ENCODE measurements around the gene GDF2.

GDF2 gene

GRCh38 chr10:47329855-47330254 lies 7.6 kb downstream of the GDF2 start:
- Mint-ChIP-seq H3K36me3 (ENCODE audit: low read depth) (no peaks in the 10 kb centered on the region), H3K4me1 (no peaks in the 10 kb centered on the region), H3K4me3 (no peak overlapping the region), H3K27ac (no peak overlapping the region), H3K27me3 (peaks cover 2% of the 10 kb centered on the region), H3K9me3 (no peaks in the 10 kb centered on the region)
- no peak for DNase-seq
- no peak for ATAC-seq

DNA sequence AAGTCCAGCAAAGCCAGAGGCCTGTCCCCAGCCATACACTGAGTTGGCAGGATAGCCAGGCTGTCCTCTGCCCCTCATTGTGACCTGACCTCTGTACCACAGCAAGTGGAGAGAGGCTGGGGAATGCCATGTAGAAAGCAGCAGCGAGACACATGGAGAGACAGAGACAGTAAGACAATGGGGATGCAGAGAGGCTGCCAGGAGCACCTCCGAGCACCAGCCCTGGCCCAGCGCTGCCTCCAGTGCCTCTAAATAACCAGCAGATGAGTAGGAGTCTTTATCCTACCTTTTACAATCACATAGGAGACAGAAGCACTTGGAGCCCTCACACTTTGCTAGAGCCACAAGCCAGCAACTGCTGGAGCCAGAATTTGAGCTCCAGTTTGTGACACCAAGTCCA lies 8.1 kb downstream of the GDF2 start:
- Mint-ChIP-seq H3K36me3 (ENCODE audit: low read depth) (no peaks in the 10 kb centered on the region), H3K4me1 (no peaks in the 10 kb centered on the region), H3K27ac (no peak overlapping the region), H3K9me3 (no peaks in the 10 kb centered on the region), H3K4me3 (no peak overlapping the region), H3K27me3 (peaks cover 2% of the 10 kb centered on the region)
- ATAC-seq (no peak), DNase-seq (no peak)

- DNase-seq (no peak), ATAC-seq (no peak)
- Mint-ChIP-seq H3K27ac (no peak overlapping the region), H3K9me3 (no peaks in the 10 kb centered on the region), H3K4me3 (no peak overlapping the region), H3K4me1 (no peaks in the 10 kb centered on the region), H3K36me3 (ENCODE audit: low read depth) (no peaks in the 10 kb centered on the region), H3K27me3 (peaks cover 2% of the 10 kb centered on the region)
Observed at GRCh38 chr10:47330804-47331203, 8.6 kb downstream of the GDF2 start.

DNA sequence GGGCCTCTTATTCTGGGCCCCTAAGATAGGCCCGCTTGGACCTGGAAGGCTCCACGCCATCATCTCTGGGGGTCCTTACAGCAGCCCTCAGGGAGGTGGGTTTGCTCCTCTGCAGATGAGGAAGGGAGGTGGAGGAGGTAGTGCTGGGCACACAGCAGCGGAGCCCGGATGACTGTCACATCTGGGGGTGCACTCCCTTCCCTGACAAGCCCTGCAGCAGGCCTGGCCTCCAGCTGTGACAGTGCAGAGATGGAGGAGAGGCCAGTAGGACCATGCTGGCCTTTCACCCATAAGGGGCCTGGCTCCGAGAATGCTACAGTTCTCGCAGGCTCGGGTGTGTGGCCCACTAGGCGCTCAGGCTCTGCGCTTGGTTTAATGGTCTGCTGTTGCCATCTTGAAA lies 9.2 kb downstream of the GDF2 start:
- Mint-ChIP-seq H3K27me3 (peaks cover 2% of the 10 kb centered on the region), H3K4me1 (no peaks in the 10 kb centered on the region), H3K9me3 (no peaks in the 10 kb centered on the region), H3K4me3 (no peak overlapping the region), H3K36me3 (ENCODE audit: low read depth) (no peaks in the 10 kb centered on the region), H3K27ac (no peak overlapping the region)
- no peak for ATAC-seq
- DNase-seq, result no peak

DNA sequence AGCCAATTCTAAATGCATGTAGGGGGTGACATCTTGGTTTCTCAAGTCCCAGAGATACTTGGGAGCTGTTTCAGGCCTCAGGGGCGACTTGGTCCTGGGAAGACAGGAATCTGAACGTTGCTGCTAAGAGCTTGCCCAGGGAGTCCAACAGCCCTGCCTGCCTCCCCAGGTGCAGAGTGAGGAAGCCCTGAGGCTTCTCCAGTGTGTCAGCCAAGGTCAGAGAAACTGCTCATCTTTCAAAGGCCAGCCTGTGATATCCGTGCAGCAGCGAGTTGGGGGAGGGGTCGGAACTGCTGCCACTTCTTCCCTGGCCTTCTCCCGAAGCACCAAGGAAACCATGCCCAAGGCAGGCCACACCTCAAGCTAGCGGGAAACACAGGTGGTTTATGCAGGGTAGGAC lies 9.7 kb downstream of the GDF2 start:
- H3K9me3 Mint-ChIP-seq, result no peaks in the 10 kb centered on the region
- no peak overlapping the region for H3K27ac Mint-ChIP-seq
- ATAC-seq (no peak), DNase-seq (no peak)
- H3K36me3 Mint-ChIP-seq (ENCODE audit: low read depth), result no peaks in the 10 kb centered on the region
- H3K4me3 Mint-ChIP-seq, result no peak overlapping the region
- no peaks in the 10 kb centered on the region for H3K4me1 Mint-ChIP-seq
- peaks cover 2% of the 10 kb centered on the region for H3K27me3 Mint-ChIP-seq

GRCh38 chr10:47332371-47332770 lies 10.1 kb downstream of the GDF2 start:
- no peak overlapping the region for H3K4me3 Mint-ChIP-seq
- H3K4me1 Mint-ChIP-seq, result no peaks in the 10 kb centered on the region
- no peak for DNase-seq
- H3K27me3 Mint-ChIP-seq, result peaks cover 2% of the 10 kb centered on the region
- H3K9me3 Mint-ChIP-seq, result no peaks in the 10 kb centered on the region
- H3K27ac Mint-ChIP-seq, result no peak overlapping the region
- ATAC-seq, result no peak
- H3K36me3 Mint-ChIP-seq (ENCODE audit: low read depth), result no peaks in the 10 kb centered on the region

DNA sequence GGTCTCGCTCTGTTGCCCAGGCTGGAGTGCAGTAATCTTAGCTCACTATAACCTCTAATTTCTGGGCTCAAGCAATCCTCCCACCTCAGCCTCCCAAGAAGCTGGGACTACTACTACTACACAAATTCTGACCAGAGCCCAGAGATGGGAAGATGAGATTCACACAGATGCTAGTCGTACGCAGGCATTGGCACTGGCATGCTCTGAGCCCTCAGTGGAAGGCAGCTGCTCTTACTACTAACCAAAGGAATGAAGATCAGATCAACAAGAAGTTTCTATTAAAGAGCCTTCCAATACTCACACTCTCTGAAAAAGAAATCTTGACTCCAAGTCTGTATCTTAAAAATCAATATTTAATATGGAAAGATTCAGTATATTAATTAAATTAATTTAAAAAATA lies 10.7 kb downstream of the GDF2 start:
- no peaks in the 10 kb centered on the region for H3K9me3 Mint-ChIP-seq
- H3K4me1 Mint-ChIP-seq, result no peaks in the 10 kb centered on the region
- H3K36me3 Mint-ChIP-seq (ENCODE audit: low read depth), result no peaks in the 10 kb centered on the region
- no peak overlapping the region for H3K27ac Mint-ChIP-seq
- ATAC-seq, result no peak
- peaks cover 2% of the 10 kb centered on the region for H3K27me3 Mint-ChIP-seq
- DNase-seq, result no peak
- no peak overlapping the region for H3K4me3 Mint-ChIP-seq

GRCh38 chr10:47333532-47333931 lies 11.3 kb downstream of the GDF2 start:
- H3K27ac Mint-ChIP-seq, result no peak overlapping the region
- no peaks in the 10 kb centered on the region for H3K36me3 Mint-ChIP-seq (ENCODE audit: low read depth)
- no peak for DNase-seq
- no peaks in the 10 kb centered on the region for H3K4me1 Mint-ChIP-seq
- H3K9me3 Mint-ChIP-seq, result no peaks in the 10 kb centered on the region
- peaks cover 2% of the 10 kb centered on the region for H3K27me3 Mint-ChIP-seq
- H3K4me3 Mint-ChIP-seq, result no peak overlapping the region
- no peak for ATAC-seq

- Mint-ChIP-seq H3K27me3 (peaks cover 7% of the 10 kb centered on the region), H3K36me3 (ENCODE audit: low read depth) (no peaks in the 10 kb centered on the region)
Observed at GRCh38 chr10:47334466-47335295, 12.4 kb downstream of the GDF2 start.

DNA sequence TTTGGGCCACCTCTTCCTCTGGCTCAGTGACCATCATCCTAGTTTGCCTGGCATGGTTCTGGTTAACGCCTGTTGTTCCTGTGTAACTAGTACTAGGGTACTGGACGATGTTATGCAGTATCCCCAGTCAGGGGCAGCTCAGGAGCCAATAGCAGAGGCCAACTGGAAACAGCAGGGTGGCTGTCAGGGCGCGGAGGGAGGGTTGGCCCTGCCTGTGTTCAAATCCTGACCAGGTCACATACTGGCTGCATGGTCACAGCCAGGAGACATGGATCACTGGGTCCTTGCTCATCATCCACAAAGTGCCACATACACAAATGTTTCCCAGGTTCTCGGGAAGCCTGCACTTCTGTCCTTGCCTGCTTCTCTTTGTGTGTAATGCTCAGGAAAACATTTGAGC lies 13.7 kb downstream of the GDF2 start:
- H3K4me3 Mint-ChIP-seq, result no peak overlapping the region
- no peaks in the 10 kb centered on the region for H3K9me3 Mint-ChIP-seq
- no peak overlapping the region for H3K27ac Mint-ChIP-seq
- no peaks in the 10 kb centered on the region for H3K4me1 Mint-ChIP-seq
- peaks cover 13% of the 10 kb centered on the region for H3K27me3 Mint-ChIP-seq
- ATAC-seq, result no peak
- H3K36me3 Mint-ChIP-seq (ENCODE audit: low read depth), result no peaks in the 10 kb centered on the region
- no peak for DNase-seq

More at GRCh38 chr10:47334466-47335295, 12.4 kb downstream of the GDF2 start:
- Mint-ChIP-seq H3K4me1 (no peaks in the 10 kb centered on the region), H3K9me3 (no peaks in the 10 kb centered on the region), H3K27ac (no peak overlapping the region), H3K4me3 (no peak overlapping the region)
- ATAC-seq (no peak), DNase-seq (no peak)

- Mint-ChIP-seq H3K36me3 (ENCODE audit: low read depth) (no peaks in the 10 kb centered on the region), H3K27me3 (peaks cover 13% of the 10 kb centered on the region), H3K4me1 (no peaks in the 10 kb centered on the region), H3K9me3 (no peaks in the 10 kb centered on the region), H3K27ac (no peak overlapping the region), H3K4me3 (no peak overlapping the region)
- DNase-seq (no peak), ATAC-seq (no peak)
Observed at GRCh38 chr10:47336387-47337134, 14.3 kb downstream of the GDF2 start.

- Mint-ChIP-seq H3K36me3 (ENCODE audit: low read depth) (no peaks in the 10 kb centered on the region), H3K4me1 (no peaks in the 10 kb centered on the region), H3K27me3 (peaks cover 13% of the 10 kb centered on the region), H3K4me3 (no peak overlapping the region), H3K9me3 (no peaks in the 10 kb centered on the region), H3K27ac (no peak overlapping the region)
- DNase-seq (no peak), ATAC-seq (no peak)
Observed at GRCh38 chr10:47337310-47337709, 15.1 kb downstream of the GDF2 start.

GRCh38 chr10:47339186-47339735 lies 17.0 kb downstream of the GDF2 start:
- no peaks in the 10 kb centered on the region for H3K9me3 Mint-ChIP-seq
- DNase-seq (no peak), ATAC-seq (no peak)
- no peaks in the 10 kb centered on the region for H3K4me1 Mint-ChIP-seq
- H3K4me3 Mint-ChIP-seq, result no peak overlapping the region
- H3K27me3 Mint-ChIP-seq, result peaks cover 10% of the 10 kb centered on the region
- H3K27ac Mint-ChIP-seq, result no peak overlapping the region
- no peaks in the 10 kb centered on the region for H3K36me3 Mint-ChIP-seq (ENCODE audit: low read depth)

DNA sequence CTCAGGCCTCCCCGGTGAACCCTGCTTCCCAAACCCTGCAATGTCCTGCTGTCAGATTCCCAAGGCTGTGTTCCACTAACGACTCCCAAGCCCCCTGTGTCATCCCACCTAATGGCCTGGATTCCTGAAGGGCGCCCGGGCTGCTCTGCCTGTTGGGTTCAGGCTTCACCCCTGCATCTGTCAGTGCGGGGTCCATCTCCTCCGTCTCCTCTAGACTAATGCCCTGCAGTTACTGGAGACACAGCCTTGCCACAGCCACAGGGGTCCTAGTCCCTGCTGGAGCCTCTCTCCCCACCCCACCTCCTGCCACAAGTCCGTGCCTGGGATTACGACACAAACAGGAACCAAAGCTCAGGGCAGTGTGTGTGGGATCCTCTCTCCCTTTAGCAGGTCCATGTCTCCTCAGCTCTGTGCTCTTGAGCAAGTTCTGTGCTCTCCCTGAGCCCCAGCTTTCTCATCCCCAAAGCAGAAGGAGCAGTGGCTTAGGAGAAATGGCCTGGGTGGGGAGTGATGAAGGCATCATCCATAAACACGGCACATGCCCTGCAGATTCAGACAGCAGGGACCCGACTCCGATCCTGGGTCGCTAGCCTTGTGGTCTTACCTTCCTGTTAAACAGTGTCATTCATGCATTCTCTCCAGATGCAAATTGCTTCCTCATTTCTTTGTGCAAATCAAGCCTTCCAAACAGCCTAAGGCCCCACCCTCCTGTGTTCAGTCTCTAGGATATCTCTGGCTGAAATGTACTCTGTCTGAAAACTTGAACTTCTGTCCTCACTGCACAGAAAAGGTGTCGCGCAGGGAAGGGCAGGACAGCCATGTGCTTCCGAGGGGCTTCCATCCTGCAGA lies 17.7 kb downstream of the GDF2 start:
- no peaks in the 10 kb centered on the region for H3K4me1 Mint-ChIP-seq
- no peak overlapping the region for H3K27ac Mint-ChIP-seq
- ATAC-seq (no peak), DNase-seq (no peak)
- H3K4me3 Mint-ChIP-seq, result no peak overlapping the region
- H3K36me3 Mint-ChIP-seq (ENCODE audit: low read depth), result no peaks in the 10 kb centered on the region
- H3K9me3 Mint-ChIP-seq, result no peaks in the 10 kb centered on the region
- peaks cover 10% of the 10 kb centered on the region for H3K27me3 Mint-ChIP-seq

Data from activated naive CD8-positive, alpha-beta T cell treated with anti-CD3 and anti-CD28 coated beads, Interleukin-2, amount 50 U/mL, for 24 hours (primary cell).